Adipocyte (in vitro differentiated cells): ENCODE results near the gene ELP2.
"Not testable (repeated sequence)": the region's sequence is repeated elsewhere in the genome, so short reads cannot be mapped to it uniquely, and the experiment has no call there.

ENCODE experiments used
- DNase-seq: peaks from one replicate; pipeline ENCODE4 v3.0.0-alpha.2; 2015; ENCODE audit warnings: low read depth
- H3K27me3 ChIP-seq: replicated peaks from 2 replicates; pipeline ENCODE4 v1.7.0; 2013; ENCODE audit warnings: mild to moderate bottlenecking, low read length, moderate library complexity; ENCODE audit not compliant: control insufficient read depth, insufficient read depth
- H3K36me3 ChIP-seq: 2 replicates; pipeline ENCODE4 v1.7.0; 2013; ENCODE audit warnings: low read length, mild to moderate bottlenecking, moderate library complexity; ENCODE audit not compliant: control insufficient read depth, insufficient read depth, severe bottlenecking
- H3K4me1 ChIP-seq: 2 replicates; pipeline ENCODE4 v1.7.0; 2013; ENCODE audit warnings: mild to moderate bottlenecking, low read length, moderate library complexity; ENCODE audit not compliant: control insufficient read depth, insufficient read depth
- H3K4me3 ChIP-seq: 2 replicates; pipeline ENCODE4 v1.7.0; 2013; ENCODE audit warnings: mild to moderate bottlenecking, low read length, moderate library complexity
- H3K9ac ChIP-seq: 2 replicates; pipeline ENCODE4 v1.7.0; 2013; ENCODE audit warnings: mild to moderate bottlenecking, low read length, moderate library complexity
- H3K9me3 ChIP-seq: 2 replicates; pipeline ENCODE4 v1.7.0; 2013; ENCODE audit warnings: mild to moderate bottlenecking, low read length, moderate library complexity; ENCODE audit not compliant: control insufficient read depth

The ELP2 gene

DNA sequence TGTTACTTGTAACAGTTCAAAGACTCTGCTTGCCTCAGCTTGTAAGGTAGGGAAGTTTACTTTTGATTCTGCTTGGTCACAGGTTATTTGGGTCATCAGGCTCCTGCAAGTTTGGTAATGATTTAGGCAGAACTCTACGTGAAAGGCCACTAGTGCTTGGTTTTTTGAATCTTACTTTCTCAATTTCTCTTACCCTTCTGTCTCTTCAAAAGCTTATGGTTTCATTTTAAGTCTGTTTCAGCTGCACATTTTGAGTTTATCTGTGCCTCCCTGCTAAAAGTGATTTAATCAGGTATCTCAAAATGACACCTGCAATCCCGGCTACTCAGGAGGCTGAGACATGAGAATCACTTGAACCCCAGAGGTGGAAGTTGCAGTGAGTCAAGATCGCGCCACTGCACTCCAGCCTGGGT is 31.3 kb downstream of the ELP2 start:
- peaks cover 89% of the 10 kb centered on the region for H3K36me3 ChIP-seq
- H3K4me1 ChIP-seq: peaks cover 16% of the 10 kb centered on the region
- H3K9me3 ChIP-seq: no peaks in the 10 kb centered on the region
- H3K27me3 ChIP-seq: no peaks in the 10 kb centered on the region
- no peak for DNase-seq
- no peak overlapping the region for H3K4me3 ChIP-seq
- no peak overlapping the region for H3K9ac ChIP-seq

DNA sequence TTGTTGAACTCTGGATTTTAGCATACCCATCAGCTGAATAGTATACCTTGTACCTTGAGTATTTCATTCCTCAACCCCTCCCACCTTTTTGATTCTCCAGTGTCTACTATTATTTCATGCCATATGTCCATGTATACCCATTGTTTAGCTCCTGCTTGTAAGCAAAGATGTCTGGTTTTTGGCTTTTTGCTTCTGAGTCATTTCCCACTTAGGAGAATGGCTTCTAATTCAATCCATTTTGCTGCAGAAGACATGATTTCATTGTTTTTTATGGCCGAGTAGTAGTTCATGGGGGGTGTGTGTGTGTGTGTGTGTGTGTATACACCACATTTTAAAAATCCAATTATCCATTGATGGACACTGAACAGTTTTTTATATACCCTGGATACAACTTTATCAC is 33.3 kb downstream of the ELP2 start:
- Histone ChIP-seq H3K9me3 (no peaks in the 10 kb centered on the region), H3K9ac (no peak overlapping the region), H3K27me3 (no peaks in the 10 kb centered on the region), H3K4me1 (peaks cover 13% of the 10 kb centered on the region), H3K36me3 (peaks cover 91% of the 10 kb centered on the region), H3K4me3 (no peak overlapping the region)
- no peak for DNase-seq

DNA sequence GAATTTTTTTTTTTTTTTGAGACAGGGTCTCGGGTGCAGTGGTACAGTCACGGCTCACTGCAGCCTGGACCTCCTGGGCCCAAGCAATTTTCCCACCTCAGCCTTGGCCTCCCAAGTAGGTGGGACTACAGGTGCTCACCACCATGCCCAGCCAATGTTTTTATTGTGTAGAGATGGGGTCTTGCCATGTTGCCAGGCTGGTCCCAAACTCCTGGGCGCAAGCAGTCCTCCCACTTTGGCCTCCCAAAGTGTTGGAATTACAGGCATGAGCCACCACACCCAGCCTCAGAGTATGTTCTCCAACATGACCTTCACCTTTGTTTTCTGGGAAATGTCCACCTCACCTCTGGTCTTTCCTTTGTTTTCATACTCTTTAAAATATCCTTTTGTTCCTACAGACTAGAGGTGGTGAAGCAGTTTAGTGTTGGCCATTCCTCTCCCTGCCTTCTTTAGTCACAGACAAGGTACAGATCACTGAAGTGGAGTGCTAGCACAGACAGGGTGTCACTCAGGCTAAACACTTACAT is 38.1 kb downstream of the ELP2 start:
- no peak overlapping the region for H3K4me3 ChIP-seq
- DNase-seq: no peak
- H3K9me3 ChIP-seq: no peaks in the 10 kb centered on the region
- no peaks in the 10 kb centered on the region for H3K27me3 ChIP-seq
- H3K36me3 ChIP-seq: peaks cover 88% of the 10 kb centered on the region
- H3K9ac ChIP-seq: no peak overlapping the region
- peaks cover 3% of the 10 kb centered on the region for H3K4me1 ChIP-seq

DNA sequence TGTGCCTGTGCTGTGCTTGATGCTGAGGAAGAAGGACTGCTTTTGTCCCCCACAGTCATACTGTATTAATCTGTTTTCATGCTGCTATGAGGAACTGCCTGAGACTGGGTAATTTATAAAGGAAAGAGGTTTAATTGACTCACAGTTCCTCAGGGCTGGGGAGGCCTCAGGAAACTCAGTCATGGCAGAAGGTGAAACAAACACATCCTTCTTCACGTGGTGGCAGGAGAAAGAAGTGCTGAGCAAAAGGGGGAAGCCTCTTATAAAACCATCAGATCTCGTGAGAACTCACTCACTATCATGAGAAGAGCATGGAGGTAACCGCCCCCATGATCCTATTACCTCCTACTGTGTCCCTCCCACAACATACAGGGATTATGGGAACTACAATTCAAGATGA is 38.6 kb downstream of the ELP2 start:
- H3K4me1 ChIP-seq, H3K9me3 ChIP-seq, H3K9ac ChIP-seq, H3K27me3 ChIP-seq, DNase-seq, H3K4me3 ChIP-seq: not testable (repeated sequence)
- H3K36me3 ChIP-seq: peaks cover 88% of the 10 kb centered on the region

DNA sequence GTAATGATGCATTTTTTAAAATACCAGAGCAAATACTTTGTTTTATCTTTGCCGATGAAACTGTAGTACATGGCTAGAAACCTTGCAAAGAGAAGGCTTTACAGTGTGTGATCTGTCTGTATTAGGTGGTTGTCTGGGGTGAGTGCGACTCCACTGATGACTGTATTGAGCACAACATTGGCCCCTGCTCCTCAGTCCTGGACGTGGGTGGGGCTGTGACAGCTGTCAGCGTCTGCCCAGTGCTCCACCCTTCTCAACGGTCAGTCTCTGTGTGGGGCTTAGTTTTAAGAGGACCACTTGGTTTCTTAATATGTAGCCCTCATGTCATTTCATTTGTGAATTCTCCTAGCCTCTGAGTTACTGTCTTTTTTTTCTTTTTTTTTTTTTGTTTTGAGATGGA is 40.2 kb downstream of the ELP2 start:
- Histone ChIP-seq H3K4me3 (no peak overlapping the region), H3K27me3 (no peaks in the 10 kb centered on the region), H3K9ac (no peak overlapping the region), H3K4me1 (peaks cover 3% of the 10 kb centered on the region), H3K36me3 (peaks cover 82% of the 10 kb centered on the region), H3K9me3 (no peaks in the 10 kb centered on the region)
- DNase-seq: no peak

DNA sequence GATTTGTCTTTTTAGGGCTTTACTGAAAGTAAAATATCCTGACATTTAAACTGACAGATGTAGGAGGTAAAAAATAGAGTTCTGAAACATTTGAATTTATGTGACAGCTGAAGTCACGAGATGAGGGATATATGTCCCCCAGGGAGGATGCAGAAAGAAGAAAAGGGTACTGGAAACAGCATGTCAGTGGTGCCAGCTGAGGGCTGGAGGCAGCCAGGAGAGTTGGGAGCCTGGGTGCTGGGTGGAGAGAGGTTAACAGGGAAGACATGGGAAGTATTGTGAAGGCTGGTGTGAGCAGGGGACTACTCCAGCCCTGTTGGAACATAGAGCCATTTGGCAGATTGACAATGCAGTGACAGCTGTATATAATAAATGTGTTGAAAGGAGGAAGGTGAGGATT is 45.8 kb downstream of the ELP2 start:
- no peaks in the 10 kb centered on the region for H3K9me3 ChIP-seq
- peaks cover 62% of the 10 kb centered on the region for H3K36me3 ChIP-seq
- no peaks in the 10 kb centered on the region for H3K27me3 ChIP-seq
- no peak overlapping the region for H3K9ac ChIP-seq
- DNase-seq: no peak
- peaks cover 11% of the 10 kb centered on the region for H3K4me1 ChIP-seq
- H3K4me3 ChIP-seq: no peak overlapping the region

DNA sequence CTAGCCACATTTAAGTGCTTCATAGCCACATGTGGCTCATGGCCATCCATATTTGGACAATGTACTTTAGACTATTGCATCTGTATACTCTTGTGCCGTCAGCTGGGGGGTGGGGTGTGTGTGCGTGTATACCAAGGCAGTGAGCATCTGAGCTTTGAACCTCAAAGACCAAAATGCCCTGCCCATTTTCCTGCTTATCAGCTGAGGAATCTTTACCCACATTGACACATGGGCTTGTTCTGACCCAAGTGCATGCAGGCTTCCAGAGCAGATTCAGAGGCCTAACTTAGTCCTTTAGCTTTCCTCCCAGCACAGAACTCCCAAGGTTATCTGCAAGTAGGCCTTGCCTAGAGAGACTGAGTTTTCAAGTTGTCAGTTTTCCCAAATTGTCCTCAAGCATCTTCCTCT is 46.5 kb downstream of the ELP2 start:
- DNase-seq: no peak
- H3K9me3 ChIP-seq: no peaks in the 10 kb centered on the region
- no peak overlapping the region for H3K4me3 ChIP-seq
- H3K36me3 ChIP-seq: peaks cover 55% of the 10 kb centered on the region
- peaks cover 13% of the 10 kb centered on the region for H3K4me1 ChIP-seq
- H3K27me3 ChIP-seq: no peaks in the 10 kb centered on the region
- no peak overlapping the region for H3K9ac ChIP-seq

DNA sequence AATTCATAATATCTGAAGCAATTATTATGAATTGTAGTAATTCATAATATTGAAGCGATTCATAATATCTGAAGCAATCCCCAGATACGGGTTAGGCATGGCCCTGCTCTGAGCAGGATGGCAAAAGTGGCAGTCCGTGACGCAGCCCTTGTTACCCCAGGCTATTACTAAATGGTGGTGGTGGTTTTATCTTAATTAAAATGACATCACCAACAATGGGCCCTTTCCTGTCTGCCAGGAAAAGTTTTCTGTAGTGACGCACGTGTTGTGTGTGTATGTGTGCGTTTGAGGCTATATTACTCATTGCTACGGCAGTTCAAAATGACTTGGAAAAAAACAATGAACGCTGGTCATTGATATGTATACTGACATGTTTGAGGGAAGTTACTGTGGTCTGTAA is 47.0 kb downstream of the ELP2 start:
- DNase-seq: no peak
- Histone ChIP-seq H3K36me3 (peaks cover 49% of the 10 kb centered on the region), H3K27me3 (no peaks in the 10 kb centered on the region), H3K4me3 (no peak overlapping the region), H3K9me3 (no peaks in the 10 kb centered on the region), H3K9ac (no peak overlapping the region), H3K4me1 (peaks cover 13% of the 10 kb centered on the region)

DNA sequence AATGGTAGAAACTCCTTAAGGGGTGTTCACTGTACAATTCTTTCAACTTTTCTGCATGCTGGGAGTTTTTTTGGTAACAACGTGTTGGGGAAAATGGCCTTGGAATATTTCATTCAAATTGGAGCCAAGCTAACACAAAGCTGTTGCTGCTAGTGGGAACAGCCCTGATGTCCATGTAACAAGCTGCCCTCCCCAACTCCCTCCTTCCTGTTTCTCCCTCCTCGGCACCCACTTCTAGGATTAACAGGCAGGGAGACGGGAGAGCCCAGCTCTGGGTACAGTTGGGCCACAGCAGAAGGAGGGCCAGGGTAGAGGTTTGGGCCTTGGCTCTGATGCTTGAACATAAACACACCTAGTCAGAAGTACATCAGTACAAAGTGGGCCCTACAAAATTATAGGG is 48.2 kb downstream of the ELP2 start:
- Histone ChIP-seq H3K4me3 (no peak overlapping the region), H3K9me3 (no peaks in the 10 kb centered on the region), H3K36me3 (peaks cover 37% of the 10 kb centered on the region), H3K9ac (no peak overlapping the region), H3K4me1 (peaks cover 13% of the 10 kb centered on the region), H3K27me3 (no peaks in the 10 kb centered on the region)
- no peak for DNase-seq

DNA sequence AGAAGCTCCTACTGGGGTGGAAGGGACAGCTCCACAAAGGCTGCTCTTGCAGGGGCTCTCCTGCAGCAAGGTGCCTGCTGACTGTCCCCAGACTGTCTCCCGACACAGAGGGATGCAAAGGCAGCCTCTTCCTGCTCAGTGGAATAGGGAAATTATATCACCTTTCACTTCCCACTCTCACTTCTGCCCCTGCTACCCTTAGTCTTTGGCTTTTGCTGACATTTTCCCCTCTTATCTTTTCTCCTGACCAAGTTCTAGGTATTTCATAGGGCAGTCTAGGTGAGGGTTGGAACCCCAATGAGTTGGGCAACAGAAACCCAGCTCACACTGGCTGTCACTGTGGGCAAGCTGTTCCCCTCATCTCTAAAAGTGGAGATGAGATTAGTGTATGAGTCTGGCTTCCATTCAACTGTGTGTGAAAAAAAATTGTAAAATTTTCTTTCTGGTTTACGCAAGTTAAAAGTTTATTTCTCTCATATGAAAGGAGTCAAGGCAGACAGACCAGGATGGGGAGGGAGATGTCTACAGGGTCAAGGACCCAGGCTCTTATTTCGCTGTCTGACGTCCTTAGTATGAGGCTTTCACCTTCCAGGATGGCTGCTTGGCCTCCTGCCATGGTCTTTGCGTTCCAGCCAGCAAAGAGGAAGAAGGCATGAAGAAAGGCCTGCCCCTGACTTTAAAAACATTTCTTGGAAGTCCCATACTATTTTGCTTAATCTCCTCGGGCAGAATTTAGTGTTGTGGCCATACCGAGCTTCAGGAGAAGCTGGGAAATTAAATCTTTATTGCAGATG is 50.1 kb downstream of the ELP2 start:
- peak; percentile 85 for DNase-seq
- H3K27me3 ChIP-seq: no peaks in the 10 kb centered on the region
- H3K4me3 ChIP-seq: no peak overlapping the region
- H3K4me1 ChIP-seq: peaks cover 13% of the 10 kb centered on the region
- H3K9ac ChIP-seq: peak overlapping the region; percentile 59
- no peaks in the 10 kb centered on the region for H3K9me3 ChIP-seq
- H3K36me3 ChIP-seq: peaks cover 25% of the 10 kb centered on the region

DNA sequence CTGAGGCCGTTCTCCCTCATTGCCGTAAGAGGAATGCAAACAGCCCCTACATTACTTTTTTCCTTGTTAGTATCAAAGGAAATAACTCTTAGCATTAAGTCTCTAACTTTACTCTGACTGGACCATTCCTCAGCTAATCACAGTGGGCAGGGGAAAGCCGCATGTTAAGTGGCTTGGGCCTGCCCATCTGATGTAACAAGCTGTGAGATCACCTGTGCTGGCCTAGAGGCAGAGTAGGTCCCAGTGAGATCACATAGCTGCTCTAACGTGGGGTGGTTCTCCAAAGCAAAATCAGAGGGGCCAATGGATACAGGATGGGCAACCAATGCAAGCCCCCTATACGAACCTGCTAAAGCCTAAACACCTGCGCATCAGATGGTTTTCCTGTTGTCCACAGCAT is 51.7 kb downstream of the ELP2 start:
- Histone ChIP-seq H3K9me3 (no peaks in the 10 kb centered on the region), H3K36me3 (peaks cover 9% of the 10 kb centered on the region), H3K4me3 (no peak overlapping the region), H3K27me3 (peaks cover 3% of the 10 kb centered on the region), H3K9ac (no peak overlapping the region), H3K4me1 (peaks cover 13% of the 10 kb centered on the region)
- no peak for DNase-seq
